H54 (cell line): ENCODE data around the gene CFAP74.

Experiments
- DNase-seq: peaks from one replicate; pipeline ENCODE4 v3.0.0; 2011; ENCODE audit warnings: low spot score, mixed read lengths; ENCODE audit not compliant: insufficient read length
- FAIRE-seq: peaks from 3 replicates; lab custom pipeline; 2011; peaks lifted over from hg19 to GRCh38; lab: Jason Lieb, UNC
- POLR2A ChIP-seq: IDR thresholded peaks from 2 replicates; pipeline ENCODE4 v1.6.1; 2011; ENCODE audit warnings: low read depth, mild to moderate bottlenecking, low read length

The CFAP74 gene

DNA sequence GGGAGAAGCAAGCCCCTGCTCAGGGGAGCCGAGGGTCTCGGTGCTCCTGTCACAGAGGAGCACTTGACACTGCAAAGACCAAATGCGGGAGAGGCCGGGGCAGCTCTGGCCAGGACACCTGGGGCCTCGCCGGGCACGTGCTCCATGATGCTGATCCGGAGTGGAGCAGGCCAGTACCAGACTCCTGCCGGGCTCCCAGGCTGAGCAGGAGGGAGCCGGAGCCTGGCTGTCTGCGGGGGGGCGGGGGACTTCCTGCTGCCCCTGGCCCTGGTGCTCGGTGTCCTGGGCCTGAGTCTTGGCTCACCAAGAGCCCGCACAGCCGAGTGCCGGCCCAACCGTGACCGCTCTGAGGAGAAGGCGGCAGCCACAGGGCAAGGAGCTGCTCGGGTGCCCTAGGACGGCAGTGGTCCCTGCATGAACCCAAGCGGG, 46.0 kb downstream of the CFAP74 start:
- DNase-seq (no peak), FAIRE-seq (no peak)
- TF ChIP-seq POLR2A, result no peak

DNA sequence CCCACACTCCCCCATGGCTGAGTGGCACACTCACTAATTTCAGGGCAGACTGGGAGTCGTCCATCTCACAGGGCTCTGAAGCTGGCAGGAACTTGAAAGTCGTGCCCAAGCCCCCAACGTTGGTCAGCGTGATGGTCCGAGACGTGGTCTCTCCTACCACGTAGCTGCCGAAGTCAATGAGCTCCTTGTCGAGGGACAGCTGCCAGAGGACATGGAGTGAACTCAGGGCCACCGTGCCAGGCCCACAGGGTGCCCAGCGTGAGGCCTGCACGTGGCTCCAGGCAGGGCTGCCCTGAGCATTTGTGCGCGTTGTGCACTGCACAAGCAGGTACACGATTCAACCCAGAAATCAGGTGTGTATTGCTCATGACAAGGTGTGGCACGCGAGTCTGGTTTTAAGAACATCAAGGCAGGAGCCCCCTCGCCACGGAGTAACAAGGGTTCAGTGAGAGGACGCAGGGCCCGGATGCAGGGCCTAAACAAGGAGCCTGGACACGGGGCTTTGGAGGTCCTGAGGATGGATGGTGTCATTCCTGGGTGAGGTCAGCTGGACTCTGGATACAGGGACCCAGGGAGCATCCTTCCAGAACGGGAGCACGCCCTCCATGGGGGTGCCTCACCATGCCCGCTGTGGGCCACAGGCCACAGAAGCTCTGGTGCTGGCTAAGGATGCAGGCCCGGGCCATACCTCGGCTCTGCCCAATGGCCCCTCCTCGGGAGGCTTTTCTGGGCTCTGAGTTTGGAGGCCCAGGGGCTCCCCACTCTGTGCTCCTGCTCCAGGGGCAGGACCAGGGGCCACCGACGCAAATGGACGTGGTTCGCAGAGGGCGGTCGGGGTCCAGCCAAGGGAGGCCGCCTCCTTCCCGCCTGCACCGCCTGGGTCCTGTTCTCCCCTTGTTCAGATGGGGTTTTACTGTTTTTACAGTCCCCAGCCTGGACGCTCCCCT, 46.7 kb downstream of the CFAP74 start:
- no peak for DNase-seq
- no peak for TF ChIP-seq POLR2A
- FAIRE-seq, result no peak

DNA sequence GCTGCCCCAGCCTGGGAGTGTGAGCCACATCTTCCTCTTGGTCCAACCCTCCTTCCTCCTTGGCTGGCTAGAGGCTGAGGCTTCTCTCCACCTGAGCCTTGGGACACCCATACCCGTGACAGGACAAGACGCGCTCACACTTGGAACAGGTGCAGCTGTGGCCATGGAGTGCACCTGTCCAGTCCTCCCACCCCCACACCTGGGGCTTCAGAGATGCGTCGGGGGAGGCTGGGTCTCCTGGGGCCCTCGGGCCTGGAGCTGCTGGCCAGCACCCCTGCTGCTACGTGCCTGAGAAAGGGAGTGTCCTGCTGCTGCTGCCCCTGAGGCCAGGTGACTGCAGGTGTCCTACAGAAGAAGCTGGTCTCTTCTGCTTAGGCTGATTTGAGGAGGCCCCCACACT, 47.5 kb downstream of the CFAP74 start:
- FAIRE-seq (no peak), DNase-seq (no peak)
- TF ChIP-seq POLR2A, result no peak

DNA sequence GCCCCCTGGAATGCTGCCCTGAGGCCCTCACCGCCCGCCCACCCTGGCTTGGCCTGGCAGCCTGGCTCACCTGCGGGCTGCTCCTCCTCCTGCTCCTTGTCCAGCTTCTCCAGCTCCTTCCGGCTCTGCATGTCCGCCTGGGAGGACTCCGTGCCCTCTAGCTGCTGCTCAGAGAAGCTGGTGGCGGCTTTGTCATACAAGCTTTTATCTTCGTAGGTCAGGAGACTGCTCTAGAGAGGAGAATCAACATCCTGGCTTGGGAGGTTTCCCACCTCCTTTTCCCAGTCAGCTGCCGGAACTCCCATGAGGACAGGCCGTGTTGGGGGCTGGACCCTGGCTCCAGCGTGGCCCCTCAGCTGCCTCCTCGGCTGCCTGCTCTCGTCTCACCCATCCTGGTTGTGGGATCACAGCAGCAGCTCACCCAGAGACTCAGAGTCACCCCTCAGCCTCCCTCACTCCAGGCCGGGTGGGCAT, 47.9 kb downstream of the CFAP74 start:
- no peak for TF ChIP-seq POLR2A
- no peak for FAIRE-seq

DNA sequence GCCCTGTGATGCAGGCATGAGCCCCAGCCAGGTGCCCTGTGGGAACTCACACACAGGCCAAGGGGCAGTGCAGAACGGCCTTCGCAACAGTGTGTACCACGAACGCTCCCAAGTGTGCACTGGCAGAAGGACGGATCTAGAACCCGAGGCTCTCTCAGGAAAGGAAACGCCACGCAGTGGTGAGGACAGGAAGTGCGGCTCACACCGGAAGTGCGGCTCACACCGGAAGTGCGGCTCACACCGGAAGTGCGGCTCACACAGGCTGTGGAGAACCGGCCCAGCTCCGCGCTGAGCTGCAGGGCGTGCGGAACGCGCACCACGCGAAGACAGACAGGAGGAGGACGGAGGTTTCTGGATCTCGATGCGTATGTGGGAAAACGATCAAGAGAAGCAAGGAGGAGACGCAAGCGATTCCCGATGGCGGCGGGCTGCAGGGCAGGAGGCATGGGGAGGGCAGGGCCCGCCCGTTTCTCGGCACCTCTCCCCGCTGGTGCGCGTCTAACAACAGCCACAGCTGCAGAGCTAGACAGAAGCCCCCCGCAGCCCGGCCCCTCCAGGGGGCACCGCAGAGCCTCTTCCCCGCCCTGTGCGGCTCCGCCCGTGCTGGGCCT, 48.6 kb downstream of the CFAP74 start:
- FAIRE-seq, result no peak
- DNase-seq, result no peak
- no peak for TF ChIP-seq POLR2A

More for the DNA sequence above, 47.9 kb downstream of the CFAP74 start:
- no peak for DNase-seq

DNA sequence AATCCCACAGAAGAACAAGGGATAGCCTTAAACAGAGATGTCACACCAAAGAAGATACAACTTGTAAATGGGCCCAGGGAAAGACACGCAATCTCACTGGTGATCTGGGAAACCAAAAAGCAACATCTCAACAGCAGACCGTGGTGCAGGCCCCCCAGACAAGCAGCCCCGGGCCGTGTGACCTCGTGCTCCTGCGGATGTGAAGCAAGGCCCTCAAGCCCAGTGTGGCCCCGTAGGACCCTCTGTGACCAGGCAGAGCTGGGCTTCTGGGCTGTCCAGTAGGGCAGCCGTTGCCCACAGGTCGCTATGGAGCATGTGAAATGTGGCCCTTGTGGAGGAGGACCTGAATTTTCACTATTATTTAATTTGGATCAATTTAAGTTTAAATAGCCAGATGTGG, 49.6 kb downstream of the CFAP74 start:
- no peak for FAIRE-seq
- no peak for TF ChIP-seq POLR2A
- DNase-seq, result no peak

GRCh38 chr1:1950940-1951339, 52.6 kb downstream of the CFAP74 start:
- FAIRE-seq (no peak), DNase-seq (no peak)
- TF ChIP-seq POLR2A, result no peak

DNA sequence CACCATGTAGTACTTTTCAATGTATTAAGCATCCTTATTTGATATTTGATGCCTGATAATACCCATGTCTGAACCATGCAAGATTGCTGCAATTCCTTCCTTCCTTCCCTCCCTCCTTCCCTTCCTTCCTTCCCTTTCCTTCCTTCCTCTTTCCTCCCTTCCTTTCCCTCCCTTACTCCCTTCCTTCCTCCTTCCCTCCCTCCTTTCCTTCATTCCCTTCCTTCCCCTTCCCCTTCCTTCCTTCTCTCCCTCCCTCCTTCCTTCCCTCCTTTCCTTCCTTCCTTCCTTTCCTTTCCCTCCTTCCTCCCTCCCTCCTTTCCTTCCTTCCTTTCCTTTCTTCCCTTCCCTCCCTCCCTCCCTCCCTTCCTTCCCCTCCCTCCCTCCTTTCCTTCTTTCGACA, 54.8 kb downstream of the CFAP74 start:
- no peak for TF ChIP-seq POLR2A
- FAIRE-seq (no peak), DNase-seq (no peak)

- no peak for TF ChIP-seq POLR2A
- FAIRE-seq (no peak), DNase-seq (no peak)
Observed at GRCh38 chr1:1947493-1947892, 56.1 kb downstream of the CFAP74 start.

- no peak for TF ChIP-seq POLR2A
- FAIRE-seq (no peak), DNase-seq (no peak)
Observed at GRCh38 chr1:1946540-1946939, 57.0 kb downstream of the CFAP74 start.

GRCh38 chr1:1945782-1946393, 57.7 kb downstream of the CFAP74 start:
- DNase-seq (no peak), FAIRE-seq (no peak)
- TF ChIP-seq POLR2A, result no peak

DNA sequence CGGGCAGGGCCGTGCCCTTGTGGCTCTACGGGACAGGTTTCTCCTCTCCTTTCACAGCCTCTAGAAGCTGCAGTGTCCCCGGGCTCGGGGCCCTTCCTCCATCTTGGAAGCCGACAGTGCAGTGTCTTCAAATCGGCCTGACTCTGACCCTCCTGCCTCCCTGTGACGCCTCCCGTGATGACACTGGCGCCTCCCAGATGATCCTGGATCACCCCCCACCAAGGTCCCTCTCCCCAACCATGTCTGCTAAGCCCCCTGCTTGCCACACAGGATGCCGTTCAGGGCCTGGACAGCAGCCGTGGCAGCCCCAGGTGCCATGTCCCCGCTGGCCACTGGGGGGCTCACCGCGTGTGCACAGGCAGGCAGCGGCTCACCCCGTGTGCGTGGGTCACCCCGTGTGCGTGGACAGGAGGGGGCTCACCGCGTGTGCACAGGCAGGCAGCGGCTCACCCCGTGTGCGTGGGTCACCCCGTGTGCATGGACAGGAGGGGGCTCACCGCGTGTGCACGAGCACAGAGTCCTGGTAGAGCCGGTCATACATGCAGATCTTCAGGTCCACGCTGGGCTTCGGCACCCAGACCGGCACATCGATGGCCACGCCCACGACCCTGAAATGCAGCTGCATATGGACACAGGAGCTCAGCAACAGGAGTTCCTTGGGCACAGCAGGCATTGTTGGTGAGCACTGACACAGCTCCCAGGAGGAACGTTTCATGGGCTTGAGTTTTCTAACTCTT, 59.6 kb downstream of the CFAP74 start:
- DNase-seq (peak; percentile 62), FAIRE-seq (no peak)
- no peak for TF ChIP-seq POLR2A
